AG09309 (cell line): ENCODE measurements around the gene PKM.
A peak's percentile ranks its signal among the peaks of the same experiment; 100 is the strongest.

Experiments
- DNase-seq: peaks from one replicate; pipeline ENCODE4 v3.0.0-alpha.2; 2010; ENCODE audit warnings: low read depth
- H3K4me3 ChIP-seq: 2 replicates; pipeline ENCODE4 v1.5.1; 2011; ENCODE audit warnings: mild to moderate bottlenecking, low read depth, low read length, moderate library complexity; ENCODE audit not compliant: control insufficient read depth
- TF ChIP-seq, protein P1 (sequence below): IDR thresholded peaks from 2 replicates; pipeline ENCODE4 v1.5.1; 2011; ENCODE audit warnings: mild to moderate bottlenecking, low read depth, low read length, inconsistent platforms; ENCODE audit not compliant: insufficient read depth, control insufficient read depth; ENCODE audit errors: missing control alignments

Gene PKM

DNA sequence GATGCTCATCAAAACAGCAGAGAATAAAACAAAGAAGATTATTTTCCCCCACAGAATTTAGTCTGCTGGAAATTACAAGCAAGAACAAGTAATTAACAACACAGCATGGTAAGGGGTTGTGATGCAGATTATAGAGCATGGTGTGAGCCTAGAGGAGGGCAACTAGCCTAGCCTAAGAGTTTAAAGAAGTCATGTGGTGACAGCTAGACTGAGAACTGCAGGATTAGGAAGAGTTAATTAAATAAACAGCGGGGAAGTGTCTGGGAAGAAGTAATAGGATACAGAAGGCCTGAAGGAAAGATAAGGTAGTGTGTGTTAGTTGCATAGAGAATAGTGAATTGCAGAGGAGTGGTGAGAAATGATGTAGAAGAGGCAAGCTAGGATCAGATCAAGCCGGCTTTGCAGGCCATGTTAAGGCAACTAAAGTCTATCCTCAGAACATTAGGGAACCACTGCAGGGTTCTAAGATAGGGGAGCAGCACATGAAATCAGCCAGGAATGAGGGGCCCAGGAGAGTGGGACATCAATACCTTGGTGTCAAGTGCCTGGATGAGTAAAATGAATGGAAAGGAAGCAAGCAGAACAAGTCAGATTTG is 11.9 kb upstream of the PKM start:
- TF ChIP-seq, protein P1, sequence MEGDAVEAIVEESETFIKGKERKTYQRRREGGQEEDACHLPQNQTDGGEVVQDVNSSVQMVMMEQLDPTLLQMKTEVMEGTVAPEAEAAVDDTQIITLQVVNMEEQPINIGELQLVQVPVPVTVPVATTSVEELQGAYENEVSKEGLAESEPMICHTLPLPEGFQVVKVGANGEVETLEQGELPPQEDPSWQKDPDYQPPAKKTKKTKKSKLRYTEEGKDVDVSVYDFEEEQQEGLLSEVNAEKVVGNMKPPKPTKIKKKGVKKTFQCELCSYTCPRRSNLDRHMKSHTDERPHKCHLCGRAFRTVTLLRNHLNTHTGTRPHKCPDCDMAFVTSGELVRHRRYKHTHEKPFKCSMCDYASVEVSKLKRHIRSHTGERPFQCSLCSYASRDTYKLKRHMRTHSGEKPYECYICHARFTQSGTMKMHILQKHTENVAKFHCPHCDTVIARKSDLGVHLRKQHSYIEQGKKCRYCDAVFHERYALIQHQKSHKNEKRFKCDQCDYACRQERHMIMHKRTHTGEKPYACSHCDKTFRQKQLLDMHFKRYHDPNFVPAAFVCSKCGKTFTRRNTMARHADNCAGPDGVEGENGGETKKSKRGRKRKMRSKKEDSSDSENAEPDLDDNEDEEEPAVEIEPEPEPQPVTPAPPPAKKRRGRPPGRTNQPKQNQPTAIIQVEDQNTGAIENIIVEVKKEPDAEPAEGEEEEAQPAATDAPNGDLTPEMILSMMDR: no peak
- H3K4me3 ChIP-seq: no peak overlapping the region
- no peak for DNase-seq

DNA sequence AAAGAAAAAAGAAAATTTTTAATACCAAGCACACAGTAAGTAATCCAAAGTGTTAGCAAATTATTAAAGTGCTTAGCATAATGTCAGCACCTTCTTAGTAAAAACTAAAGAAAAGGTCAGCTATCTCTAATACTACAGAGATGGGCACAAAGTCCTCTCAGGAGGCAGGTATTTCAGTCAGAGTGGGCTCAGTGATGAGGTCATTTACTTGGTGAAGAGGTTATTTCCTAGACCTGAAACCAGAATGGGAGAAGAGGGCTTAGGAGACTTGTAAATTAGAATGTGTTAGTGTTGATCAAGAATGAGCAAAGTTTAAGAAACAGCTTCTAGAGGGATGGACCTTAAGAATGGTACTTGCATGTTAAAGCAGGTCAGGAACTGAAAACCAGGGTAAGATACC is 8.7 kb upstream of the PKM start:
- TF ChIP-seq, protein P1: no peak
- DNase-seq: no peak
- H3K4me3 ChIP-seq: no peak overlapping the region

DNA sequence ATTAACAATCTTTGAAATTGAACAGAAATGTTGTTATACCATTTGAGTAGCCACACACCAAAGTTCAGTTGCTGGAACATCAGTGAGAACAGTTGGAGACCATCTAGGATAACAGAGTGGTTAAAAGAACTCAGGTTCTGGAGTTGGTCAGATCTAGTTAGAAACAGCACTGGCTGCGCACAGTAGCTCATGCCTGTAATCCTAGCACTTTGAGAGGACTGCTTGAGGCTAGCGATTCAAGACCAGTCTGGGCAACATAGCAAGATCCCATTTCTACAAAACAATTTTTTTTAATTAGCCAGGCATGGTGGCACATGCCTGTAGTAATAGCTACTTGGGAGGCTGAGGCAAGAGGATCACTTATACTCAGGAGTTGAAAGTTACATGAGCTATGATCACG is 7.6 kb upstream of the PKM start:
- TF ChIP-seq, protein P1: no peak
- no peak for DNase-seq
- H3K4me3 ChIP-seq: no peak overlapping the region

DNA sequence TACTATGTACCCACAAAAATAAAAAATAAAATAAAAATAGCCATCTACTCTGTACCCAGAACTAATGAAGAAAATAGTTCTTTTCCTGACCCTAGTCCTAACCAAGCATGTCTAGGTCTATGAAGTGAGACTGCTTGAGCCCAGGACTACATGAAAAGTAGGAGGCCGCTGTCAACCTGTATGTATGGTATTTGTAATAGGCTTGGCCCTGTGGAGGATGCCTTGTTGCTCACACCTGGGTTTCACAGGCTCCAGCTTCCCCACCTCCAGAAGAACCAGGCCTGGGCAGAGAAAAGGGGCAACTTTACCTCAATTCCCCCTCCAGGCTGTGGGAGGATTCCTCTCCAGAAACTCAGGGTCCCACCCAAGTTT is 6.8 kb upstream of the PKM start:
- H3K4me3 ChIP-seq: no peak overlapping the region
- TF ChIP-seq, protein P1: no peak
- DNase-seq: no peak

DNA sequence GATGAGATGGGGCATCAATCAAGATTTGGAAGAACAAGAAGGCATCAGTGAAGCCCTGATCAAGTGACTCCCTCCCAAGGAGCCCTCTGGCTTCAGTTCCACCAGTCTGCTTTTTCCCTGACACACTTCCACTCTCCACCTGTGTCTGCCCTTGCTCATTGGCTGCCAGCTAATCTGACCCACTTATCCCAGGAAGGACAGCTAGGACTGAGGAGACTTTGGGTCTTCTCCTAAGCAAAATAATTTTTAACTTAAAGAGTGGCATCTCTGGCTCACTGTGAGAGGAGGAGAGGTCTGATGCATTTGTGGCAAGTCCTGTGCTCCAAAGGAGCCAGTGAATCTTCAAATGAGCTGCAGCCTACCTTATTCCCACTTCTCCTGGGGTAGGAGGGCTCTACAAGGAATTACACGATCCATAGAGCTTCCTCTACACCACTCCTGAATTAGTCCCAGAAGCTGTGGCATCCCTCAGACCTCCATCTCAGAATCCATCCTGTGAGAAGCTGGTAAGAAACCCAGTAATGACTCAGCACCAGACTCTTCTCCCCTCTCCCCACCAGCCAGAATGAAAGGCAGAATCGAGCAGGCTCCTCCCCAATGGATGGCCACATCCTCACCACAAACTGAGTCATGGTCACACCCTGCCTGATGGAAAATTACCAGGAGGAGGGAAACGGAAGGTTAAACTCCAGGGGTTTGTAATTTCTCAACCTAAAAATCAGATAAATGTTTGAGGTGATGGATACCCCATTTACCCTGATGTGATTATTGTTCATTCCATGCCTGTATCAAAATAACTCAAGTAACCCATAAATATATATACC is 6.3 kb upstream of the PKM start:
- TF ChIP-seq, protein P1: no peak
- DNase-seq: peak; percentile 93
- peak overlapping the region; percentile 22 for H3K4me3 ChIP-seq

DNA sequence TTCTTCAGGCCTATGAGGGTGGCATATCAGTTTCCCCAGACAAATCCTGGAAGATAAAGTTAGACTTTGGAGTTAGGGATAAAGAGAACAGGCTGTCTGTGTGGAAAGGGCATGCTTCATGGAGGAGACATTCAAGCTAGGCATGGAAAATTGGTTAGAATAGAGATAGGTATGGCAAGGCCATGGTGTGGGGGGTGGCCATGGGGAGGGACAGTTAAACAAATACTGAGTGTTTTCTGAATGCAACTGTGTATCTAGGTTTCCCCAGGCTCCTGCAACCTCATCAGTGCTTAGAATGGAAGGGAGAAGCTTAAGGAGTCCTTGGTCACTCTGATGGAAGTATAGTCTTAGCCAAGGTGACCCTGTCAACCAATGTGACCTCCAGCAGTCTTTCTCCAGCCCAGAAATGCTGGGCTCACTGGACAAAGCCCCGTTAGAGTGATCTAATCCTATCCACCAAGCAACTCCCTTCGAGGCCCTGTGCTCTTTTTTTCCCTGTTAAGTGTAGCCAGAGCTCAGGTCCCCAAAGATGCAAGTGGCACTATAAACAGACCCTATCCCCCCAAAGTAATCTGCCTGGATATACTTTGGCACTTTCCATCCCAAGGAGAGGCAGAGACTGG is 5.5 kb upstream of the PKM start:
- H3K4me3 ChIP-seq: no peak overlapping the region; the same call in 1 of the 2 replicates
- no peak for DNase-seq

More for the DNA sequence above, 5.5 kb upstream of the PKM start:
- TF ChIP-seq, protein P1: no peak
